Measurements from ENCODE around the gene LPCAT2.
A peak's percentile ranks its signal among the peaks of the same experiment; 100 is the strongest.

LPCAT2 gene

GRCh38 chr16:55530316-55530856 lies 21.5 kb downstream of the LPCAT2 start:
- H3K9ac ChIP-seq (ENCODE audit: low read length), result no peak overlapping the region
- H3K27me3 ChIP-seq (replicated peaks; ENCODE audit: control insufficient read depth, insufficient read depth, low read length), result no peaks in the 10 kb centered on the region
- DNase-seq (ENCODE audit: low read depth), result no peak
- H3K4me1 ChIP-seq (ENCODE audit: control insufficient read depth, insufficient read depth, low read length), result peaks cover 8% of the 10 kb centered on the region
- no peaks in the 10 kb centered on the region for H3K9me3 ChIP-seq (ENCODE audit: control insufficient read depth, low read length)
- no peak overlapping the region for H3K4me3 ChIP-seq (ENCODE audit: low read length)
- H3K36me3 ChIP-seq (ENCODE audit: control insufficient read depth, insufficient read depth, low read length, severe bottlenecking), result no peaks in the 10 kb centered on the region

GRCh38 chr16:55532227-55532626 lies 23.4 kb downstream of the LPCAT2 start:
- Histone ChIP-seq H3K27me3 (replicated peaks; ENCODE audit: control insufficient read depth, insufficient read depth, low read length) (no peaks in the 10 kb centered on the region), H3K9me3 (ENCODE audit: control insufficient read depth, low read length) (no peaks in the 10 kb centered on the region), H3K4me3 (ENCODE audit: low read length) (no peak overlapping the region), H3K36me3 (ENCODE audit: control insufficient read depth, insufficient read depth, low read length, severe bottlenecking) (no peaks in the 10 kb centered on the region), H3K4me1 (ENCODE audit: control insufficient read depth, insufficient read depth, low read length) (peaks cover 8% of the 10 kb centered on the region), H3K9ac (ENCODE audit: low read length) (no peak overlapping the region)
- DNase-seq (ENCODE audit: low read depth), result peak; percentile 28

- no peaks in the 10 kb centered on the region for H3K9me3 ChIP-seq (ENCODE audit: control insufficient read depth, low read length)
- DNase-seq (ENCODE audit: low read depth), result no peak
- no peaks in the 10 kb centered on the region for H3K36me3 ChIP-seq (ENCODE audit: control insufficient read depth, insufficient read depth, low read length, severe bottlenecking)
- H3K27me3 ChIP-seq (replicated peaks; ENCODE audit: control insufficient read depth, insufficient read depth, low read length), result no peaks in the 10 kb centered on the region
- peaks cover 11% of the 10 kb centered on the region for H3K4me1 ChIP-seq (ENCODE audit: control insufficient read depth, insufficient read depth, low read length)
- no peak overlapping the region for H3K9ac ChIP-seq (ENCODE audit: low read length)
- H3K4me3 ChIP-seq (ENCODE audit: low read length), result no peak overlapping the region
These were observed 25.9 kb downstream of the LPCAT2 start for GRCh38 chr16:55534756-55535155.

- Histone ChIP-seq H3K4me3 (ENCODE audit: low read length) (peak overlapping the region; percentile 33), H3K9me3 (ENCODE audit: control insufficient read depth, low read length) (no peaks in the 10 kb centered on the region), H3K27me3 (replicated peaks; ENCODE audit: control insufficient read depth, insufficient read depth, low read length) (no peaks in the 10 kb centered on the region), H3K4me1 (ENCODE audit: control insufficient read depth, insufficient read depth, low read length) (peaks cover 20% of the 10 kb centered on the region), H3K36me3 (ENCODE audit: control insufficient read depth, insufficient read depth, low read length, severe bottlenecking) (no peaks in the 10 kb centered on the region), H3K9ac (ENCODE audit: low read length) (peak overlapping the region; percentile 28)
- peak; percentile 63 for DNase-seq (ENCODE audit: low read depth)
These were observed 30.2 kb downstream of the LPCAT2 start for GRCh38 chr16:55539049-55539448.

- H3K4me1 ChIP-seq (ENCODE audit: control insufficient read depth, insufficient read depth, low read length), result peaks cover 20% of the 10 kb centered on the region
- DNase-seq (ENCODE audit: low read depth), result no peak
- H3K9ac ChIP-seq (ENCODE audit: low read length), result no peak overlapping the region
- no peaks in the 10 kb centered on the region for H3K36me3 ChIP-seq (ENCODE audit: control insufficient read depth, insufficient read depth, low read length, severe bottlenecking)
- H3K9me3 ChIP-seq (ENCODE audit: control insufficient read depth, low read length), result no peaks in the 10 kb centered on the region
- H3K4me3 ChIP-seq (ENCODE audit: low read length), result peak overlapping the region; percentile 33
- no peaks in the 10 kb centered on the region for H3K27me3 ChIP-seq (replicated peaks; ENCODE audit: control insufficient read depth, insufficient read depth, low read length)
These were observed 30.6 kb downstream of the LPCAT2 start for GRCh38 chr16:55539488-55539887.

DNA sequence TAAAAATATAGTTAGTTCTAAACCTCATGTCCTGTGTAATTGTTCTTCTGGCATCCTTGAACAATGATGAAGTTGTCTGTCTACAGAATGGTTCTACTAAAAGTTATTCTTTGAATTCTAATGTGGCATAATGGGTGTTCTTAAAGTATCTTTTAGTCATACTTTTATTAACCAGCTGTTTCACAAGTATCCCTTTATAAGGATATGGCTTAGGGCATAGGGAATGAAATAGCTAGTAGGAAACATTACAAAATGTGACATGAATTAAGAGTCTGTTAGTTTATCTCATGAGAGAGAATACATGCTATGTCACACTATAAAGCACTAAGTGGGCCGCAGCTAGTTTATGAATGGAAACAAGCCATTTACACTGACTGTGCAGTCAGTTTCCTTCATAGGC lies 31.3 kb downstream of the LPCAT2 start:
- H3K36me3 ChIP-seq (ENCODE audit: control insufficient read depth, insufficient read depth, low read length, severe bottlenecking), result no peaks in the 10 kb centered on the region
- H3K9ac ChIP-seq (ENCODE audit: low read length), result no peak overlapping the region
- DNase-seq (ENCODE audit: low read depth), result no peak
- H3K9me3 ChIP-seq (ENCODE audit: control insufficient read depth, low read length), result no peaks in the 10 kb centered on the region
- H3K27me3 ChIP-seq (replicated peaks; ENCODE audit: control insufficient read depth, insufficient read depth, low read length), result no peaks in the 10 kb centered on the region
- H3K4me3 ChIP-seq (ENCODE audit: low read length), result no peak overlapping the region
- H3K4me1 ChIP-seq (ENCODE audit: control insufficient read depth, insufficient read depth, low read length), result peaks cover 20% of the 10 kb centered on the region

DNA sequence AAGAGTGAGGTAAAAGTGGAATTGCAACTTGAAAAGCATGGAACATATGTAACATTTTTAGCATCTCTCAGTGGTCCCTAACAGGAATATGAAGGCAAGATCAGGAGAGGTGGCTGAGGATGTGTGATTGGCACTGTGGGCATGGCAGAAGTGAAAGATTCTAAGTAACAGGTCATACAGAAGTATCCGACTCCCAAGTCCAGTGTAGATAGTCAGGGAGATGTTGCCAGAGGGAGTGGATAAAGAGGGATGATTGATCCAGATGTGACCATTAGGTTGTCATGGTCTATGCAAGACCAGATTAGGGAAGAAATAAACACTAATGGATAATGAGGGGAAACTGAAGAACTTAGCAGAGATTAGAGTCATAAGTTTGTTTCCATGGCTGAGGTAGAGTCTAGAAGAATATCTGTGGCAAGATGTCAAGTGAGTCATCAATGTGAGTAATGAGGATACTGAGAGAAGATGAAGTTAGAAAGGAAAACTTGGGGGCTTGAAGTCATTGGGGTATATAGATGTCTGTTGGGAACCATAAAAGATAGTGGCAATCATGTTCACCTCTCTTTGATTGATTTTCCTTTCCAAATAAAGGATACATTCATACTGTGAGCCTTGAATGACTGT lies 33.7 kb downstream of the LPCAT2 start:
- no peak overlapping the region for H3K9ac ChIP-seq (ENCODE audit: low read length)

GRCh38 chr16:55543472-55543871 lies 34.6 kb downstream of the LPCAT2 start:
- H3K36me3 ChIP-seq (ENCODE audit: control insufficient read depth, insufficient read depth, low read length, severe bottlenecking), result no peaks in the 10 kb centered on the region
- no peak overlapping the region for H3K4me3 ChIP-seq (ENCODE audit: low read length)
- H3K9ac ChIP-seq (ENCODE audit: low read length), result no peak overlapping the region
- DNase-seq (ENCODE audit: low read depth), result peak; percentile 83
- H3K27me3 ChIP-seq (replicated peaks; ENCODE audit: control insufficient read depth, insufficient read depth, low read length), result no peaks in the 10 kb centered on the region
- H3K9me3 ChIP-seq (ENCODE audit: control insufficient read depth, low read length), result no peaks in the 10 kb centered on the region
- peaks cover 20% of the 10 kb centered on the region for H3K4me1 ChIP-seq (ENCODE audit: control insufficient read depth, insufficient read depth, low read length)

More for the DNA sequence above, 33.7 kb downstream of the LPCAT2 start:
- Histone ChIP-seq H3K36me3 (ENCODE audit: control insufficient read depth, insufficient read depth, low read length, severe bottlenecking) (no peaks in the 10 kb centered on the region), H3K4me1 (ENCODE audit: control insufficient read depth, insufficient read depth, low read length) (peaks cover 20% of the 10 kb centered on the region), H3K27me3 (replicated peaks; ENCODE audit: control insufficient read depth, insufficient read depth, low read length) (no peaks in the 10 kb centered on the region), H3K4me3 (ENCODE audit: low read length) (no peak overlapping the region), H3K9me3 (ENCODE audit: control insufficient read depth, low read length) (no peaks in the 10 kb centered on the region)
- peak; percentile 77 for DNase-seq (ENCODE audit: low read depth)

GRCh38 chr16:55552621-55553020 lies 43.7 kb downstream of the LPCAT2 start:
- H3K36me3 ChIP-seq (ENCODE audit: control insufficient read depth, insufficient read depth, low read length, severe bottlenecking), result no peaks in the 10 kb centered on the region
- H3K9ac ChIP-seq (ENCODE audit: low read length), result no peak overlapping the region
- peaks cover 6% of the 10 kb centered on the region for H3K9me3 ChIP-seq (ENCODE audit: control insufficient read depth, low read length)
- peak; percentile 74 for DNase-seq (ENCODE audit: low read depth)
- H3K4me1 ChIP-seq (ENCODE audit: control insufficient read depth, insufficient read depth, low read length), result peaks cover 8% of the 10 kb centered on the region
- H3K4me3 ChIP-seq (ENCODE audit: low read length), result no peak overlapping the region
- H3K27me3 ChIP-seq (replicated peaks; ENCODE audit: control insufficient read depth, insufficient read depth, low read length), result no peaks in the 10 kb centered on the region

- no peak overlapping the region for H3K4me3 ChIP-seq (ENCODE audit: low read length)
- peaks cover 17% of the 10 kb centered on the region for H3K4me1 ChIP-seq (ENCODE audit: control insufficient read depth, insufficient read depth, low read length)
- no peak overlapping the region for H3K9ac ChIP-seq (ENCODE audit: low read length)
- H3K9me3 ChIP-seq (ENCODE audit: control insufficient read depth, low read length), result peaks cover 6% of the 10 kb centered on the region
- no peaks in the 10 kb centered on the region for H3K27me3 ChIP-seq (replicated peaks; ENCODE audit: control insufficient read depth, insufficient read depth, low read length)
- no peaks in the 10 kb centered on the region for H3K36me3 ChIP-seq (ENCODE audit: control insufficient read depth, insufficient read depth, low read length, severe bottlenecking)
- DNase-seq (ENCODE audit: low read depth), result no peak
These were observed 46.6 kb downstream of the LPCAT2 start for GRCh38 chr16:55555436-55555835.

DNA sequence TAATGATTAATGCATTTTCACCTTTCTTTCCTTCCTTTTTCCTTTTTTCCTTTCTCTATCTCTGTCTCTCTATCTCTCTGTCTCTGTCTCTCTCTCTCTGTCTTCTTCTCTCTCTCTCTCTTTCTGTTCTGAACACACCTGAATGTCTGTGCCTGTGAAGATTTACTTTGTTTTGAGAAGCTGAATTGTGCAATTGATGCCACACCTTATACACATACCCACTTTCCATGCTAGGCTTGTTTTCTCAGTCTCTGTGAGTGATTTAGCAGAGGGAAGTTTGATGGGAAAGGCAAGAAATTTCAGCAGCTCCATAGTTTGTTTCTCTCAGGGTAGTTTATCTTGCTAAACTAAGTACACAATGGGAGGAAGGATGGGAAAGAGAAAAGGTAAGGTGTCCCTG lies 48.3 kb downstream of the LPCAT2 start:
- no peak overlapping the region for H3K9ac ChIP-seq (ENCODE audit: low read length)
- peaks cover 17% of the 10 kb centered on the region for H3K4me1 ChIP-seq (ENCODE audit: control insufficient read depth, insufficient read depth, low read length)
- H3K36me3 ChIP-seq (ENCODE audit: control insufficient read depth, insufficient read depth, low read length, severe bottlenecking), result no peaks in the 10 kb centered on the region
- no peaks in the 10 kb centered on the region for H3K27me3 ChIP-seq (replicated peaks; ENCODE audit: control insufficient read depth, insufficient read depth, low read length)
- H3K9me3 ChIP-seq (ENCODE audit: control insufficient read depth, low read length), result peaks cover 6% of the 10 kb centered on the region
- no peak for DNase-seq (ENCODE audit: low read depth)
- no peak overlapping the region for H3K4me3 ChIP-seq (ENCODE audit: low read length)

DNA sequence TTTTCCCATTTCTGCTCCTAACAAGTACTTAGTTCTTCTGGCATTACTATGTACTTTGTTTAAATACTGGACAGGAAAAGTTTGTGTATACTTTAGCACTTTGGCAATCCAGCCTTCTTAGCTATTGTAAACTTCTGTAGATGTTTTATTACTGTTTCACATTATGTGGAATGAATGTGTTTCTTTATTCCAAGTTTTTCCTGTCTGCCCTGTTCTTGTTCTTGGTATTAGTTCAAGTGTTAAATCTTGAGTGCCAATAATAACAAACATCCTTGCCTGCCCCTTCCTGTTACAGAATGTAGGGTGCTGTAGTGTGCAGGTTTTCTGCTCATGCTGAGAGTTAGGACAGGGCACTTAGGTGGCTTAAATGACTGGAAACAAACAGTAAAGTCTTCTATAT lies 50.4 kb downstream of the LPCAT2 start:
- DNase-seq (ENCODE audit: low read depth), result peak; percentile 53
- Histone ChIP-seq H3K9me3 (ENCODE audit: control insufficient read depth, low read length) (no peaks in the 10 kb centered on the region), H3K9ac (ENCODE audit: low read length) (no peak overlapping the region), H3K36me3 (ENCODE audit: control insufficient read depth, insufficient read depth, low read length, severe bottlenecking) (no peaks in the 10 kb centered on the region), H3K4me1 (ENCODE audit: control insufficient read depth, insufficient read depth, low read length) (peaks cover 9% of the 10 kb centered on the region), H3K4me3 (ENCODE audit: low read length) (no peak overlapping the region), H3K27me3 (replicated peaks; ENCODE audit: control insufficient read depth, insufficient read depth, low read length) (no peaks in the 10 kb centered on the region)

Measured in adipocyte (in vitro differentiated cells).